Breast epithelium (tissue), 4 donors: ENCODE measurements around the gene MINDY4. TPM values are rescaled to one million over a fixed set of nuclear protein-coding genes. Genes with fewer than 3 reads are reported as not detected.

Source experiments
- DNase-seq, 2 donors: peaks; one replicate each; pipeline ENCODE4 v3.0.0-alpha.2; 2019; ENCODE audit warnings: low spot score in 2 of 2
- H3K27ac ChIP-seq, 2 donors: fragments of 200-600 bp; sonication (generic) in 1 of 2; one replicate each; pipeline ENCODE4 v1.5.1; 2016 to 2019; ENCODE audit warnings: mild to moderate bottlenecking in 1 of 2
- H3K27me3 ChIP-seq, 2 donors: fragments of 200-600 bp; sonication (generic) in 1 of 2; one replicate each; pipeline versions ENCODE4 v1.5.1 to v1.6.0; 2017 to 2019; ENCODE audit warnings: control low read depth in 1 of 2, mild to moderate bottlenecking in 1 of 2
- H3K36me3 ChIP-seq: fragments of 200-600 bp; one replicate; pipeline ENCODE4 v1.5.1; 2019
- H3K4me1 ChIP-seq, 2 donors: fragments of 200-600 bp; sonication (generic); one replicate each; pipeline ENCODE4 v1.5.1; 2016 to 2019; ENCODE audit warnings: control low read depth in 1 of 2
- H3K4me3 ChIP-seq, 3 donors: fragments of 200-600 bp; sonication (generic); 1 replicate in 2 of 3; 2 replicates in 1 of 3; pipeline ENCODE4 v1.5.1; 2016 to 2019; ENCODE audit warnings: mild to moderate bottlenecking in 3 of 3, moderate library complexity in 2 of 3
- H3K9me3 ChIP-seq, 2 donors: fragments of 200-600 bp; sonication (generic) in 1 of 2; one replicate each; pipeline ENCODE4 v1.5.1; 2016 to 2019; ENCODE audit warnings: control low read depth in 1 of 2
- CTCF ChIP-seq, 3 donors: fragments of 450-650 bp; IDR thresholded peaks; one replicate each; pipeline ENCODE4 v1.5.1; 2016 to 2017; ENCODE audit warnings: antibody characterized with exemption in 3 of 3, mild to moderate bottlenecking in 3 of 3, moderate library complexity in 3 of 3
- POLR2A ChIP-seq: fragments of 450-650 bp; IDR thresholded peaks from one replicate; pipeline ENCODE4 v1.6.1; 2016; ENCODE audit warnings: antibody characterized with exemption, mild to moderate bottlenecking, moderate library complexity
- POLR2AphosphoS5 ChIP-seq, 3 donors: sonication (generic); formaldehyde crosslinking; IDR thresholded peaks; one replicate each; pipeline ENCODE4 v1.6.1; 2017; ENCODE audit warnings: antibody characterized with exemption in 3 of 3
- intact Hi-C: fragments of 100-400 bp; cut with DNase I; formaldehyde crosslinking; loops from one replicate; pipeline ENCODE4 v1.15.1; 2023; ENCODE audit warnings: low total_unique reads
- total RNA-seq, 3 donors: library from RNA; depleted of rRNA; stranded (reverse); fragments of >200 nt; gene quantifications; one replicate each; pipeline ENCODE4 v1.1.0, GENCODE V29; 2016

The MINDY4 gene
- total RNA-seq, 3 donors from 2014 or later = 5.6 to 14.9 (median 13.8) TPM

- no peak for TF ChIP-seq CTCF (IDR thresholded peaks at IDR 0.05)
- no peak for TF ChIP-seq POLR2AphosphoS5 (IDR thresholded peaks at IDR 0.05)
- no peak for TF ChIP-seq POLR2A
- no peaks in the 10 kb centered on the region for H3K36me3 ChIP-seq
- intact Hi-C loops = no loop called here
- H3K4me1 ChIP-seq = no peaks in the 10 kb centered on the region
- no peaks in the 10 kb centered on the region for H3K27me3 ChIP-seq
- no peaks in the 10 kb centered on the region for H3K9me3 ChIP-seq
- no peak overlapping the region for H3K4me3 ChIP-seq
- H3K27ac ChIP-seq = no peak overlapping the region
- DNase-seq = no peak
Measured at GRCh38 chr7:30736291-30736690, 34.9 kb upstream of the MINDY4 start.

- no peak for DNase-seq
- TF ChIP-seq POLR2A (no peak), CTCF (IDR thresholded peaks at IDR 0.05) (no peak), POLR2AphosphoS5 (IDR thresholded peaks at IDR 0.05) (no peak)
- H3K9me3 ChIP-seq = no peaks in the 10 kb centered on the region
- no peak overlapping the region for H3K4me3 ChIP-seq
- no peaks in the 10 kb centered on the region for H3K27me3 ChIP-seq
- H3K4me1 ChIP-seq = no peaks in the 10 kb centered on the region
- intact Hi-C loops = no loop called here
- no peaks in the 10 kb centered on the region for H3K36me3 ChIP-seq
- H3K27ac ChIP-seq = no peak overlapping the region
Measured at GRCh38 chr7:30738026-30738915, 32.9 kb upstream of the MINDY4 start.

- DNase-seq = no peak
- TF ChIP-seq POLR2A (no peak), POLR2AphosphoS5 (IDR thresholded peaks at IDR 0.05) (no peak), CTCF (IDR thresholded peaks at IDR 0.05) (no peak)
- intact Hi-C loops = no loop called here
- no peak overlapping the region for H3K27ac ChIP-seq
- no peaks in the 10 kb centered on the region for H3K9me3 ChIP-seq
- no peaks in the 10 kb centered on the region for H3K27me3 ChIP-seq
- no peak overlapping the region for H3K4me3 ChIP-seq
- no peaks in the 10 kb centered on the region for H3K36me3 ChIP-seq
- H3K4me1 ChIP-seq = no peaks in the 10 kb centered on the region
Measured at GRCh38 chr7:30739691-30740090, 31.5 kb upstream of the MINDY4 start.

GRCh38 chr7:30740417-30741181 is 30.6 kb upstream of the MINDY4 start:
- Histone ChIP-seq H3K27me3 (no peaks in the 10 kb centered on the region), H3K9me3 (no peaks in the 10 kb centered on the region), H3K4me3 (no peak overlapping the region), H3K27ac (no peak overlapping the region), H3K4me1 (no peaks in the 10 kb centered on the region), H3K36me3 (no peaks in the 10 kb centered on the region)
- DNase-seq = peak; percentile 59 to 73
- peak in 2 of 3 donors; percentile 24 to 57 for TF ChIP-seq POLR2AphosphoS5 (IDR thresholded peaks at IDR 0.05)
- no peak for TF ChIP-seq POLR2A
- peak; percentile 88 to 95 (median 89) for TF ChIP-seq CTCF (IDR thresholded peaks at IDR 0.05)
- intact Hi-C loops = no loop called here

- Histone ChIP-seq H3K27ac (no peak overlapping the region), H3K27me3 (no peaks in the 10 kb centered on the region), H3K4me1 (no peaks in the 10 kb centered on the region), H3K9me3 (no peaks in the 10 kb centered on the region), H3K36me3 (no peaks in the 10 kb centered on the region), H3K4me3 (no peak overlapping the region)
- TF ChIP-seq POLR2A = no peak
- intact Hi-C loops = no loop called here
- no peak for DNase-seq
Measured at GRCh38 chr7:30741289-30741688, 29.9 kb upstream of the MINDY4 start.
